ENCODE data around the gene FTO. TPM values are rescaled to one million over a fixed set of nuclear protein-coding genes. Genes with fewer than 3 reads are reported as not detected.

Gene FTO
- total and polyA plus RNA-seq, 2 of the 13 experiments (the other 11 are each of a cell fraction or from before 2014, with no cell fraction given): 41.6 to 55.8 TPM

DNA sequence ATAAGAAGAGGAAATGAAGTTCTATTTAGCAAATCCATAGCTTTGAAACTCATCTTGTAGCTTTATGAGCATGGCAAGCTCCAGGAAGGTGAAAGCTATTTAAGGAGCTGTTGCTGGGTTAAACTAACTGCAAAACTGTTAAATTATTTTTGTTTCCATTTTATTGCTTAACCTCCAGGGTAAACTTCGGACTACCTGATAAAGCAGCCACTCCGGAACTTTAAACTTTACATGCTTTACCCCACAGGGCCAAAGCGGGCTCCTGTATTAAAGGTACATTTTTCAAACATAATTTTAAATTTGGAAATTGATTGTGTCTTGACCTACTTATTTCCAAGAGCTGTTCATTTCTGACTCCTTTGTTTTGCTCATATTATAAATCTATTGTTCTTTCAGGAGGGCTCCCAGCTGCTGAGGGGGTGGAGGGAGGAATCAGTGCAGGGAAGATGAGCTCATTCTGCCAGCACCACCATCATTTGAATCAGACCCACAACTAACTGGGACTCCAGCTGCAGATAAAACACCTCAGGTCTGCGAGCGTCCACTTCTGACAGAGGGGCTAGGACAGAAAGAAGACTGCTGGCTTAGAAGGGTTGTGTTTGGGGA lies 424.8 kb downstream of the FTO start (continued):
- TF ChIP-seq GATAD2A (CRISPR knock-in tag; IDR thresholded peaks at IDR 0.05) (peak; percentile 52; the same call in 1 of the 2 replicates), ZNF607 (CRISPR knock-in tag; IDR thresholded peaks at IDR 0.05; ENCODE audit: borderline replicate concordance) (no peak), PHF21A (CRISPR knock-in tag; IDR thresholded peaks at IDR 0.05) (peak; percentile 48; the same call in 1 of the 2 replicates), ZKSCAN1 (IDR thresholded peaks at IDR 0.05; ENCODE audit: low read length) (no peak)
- TF ChIP-seq, protein P1, sequence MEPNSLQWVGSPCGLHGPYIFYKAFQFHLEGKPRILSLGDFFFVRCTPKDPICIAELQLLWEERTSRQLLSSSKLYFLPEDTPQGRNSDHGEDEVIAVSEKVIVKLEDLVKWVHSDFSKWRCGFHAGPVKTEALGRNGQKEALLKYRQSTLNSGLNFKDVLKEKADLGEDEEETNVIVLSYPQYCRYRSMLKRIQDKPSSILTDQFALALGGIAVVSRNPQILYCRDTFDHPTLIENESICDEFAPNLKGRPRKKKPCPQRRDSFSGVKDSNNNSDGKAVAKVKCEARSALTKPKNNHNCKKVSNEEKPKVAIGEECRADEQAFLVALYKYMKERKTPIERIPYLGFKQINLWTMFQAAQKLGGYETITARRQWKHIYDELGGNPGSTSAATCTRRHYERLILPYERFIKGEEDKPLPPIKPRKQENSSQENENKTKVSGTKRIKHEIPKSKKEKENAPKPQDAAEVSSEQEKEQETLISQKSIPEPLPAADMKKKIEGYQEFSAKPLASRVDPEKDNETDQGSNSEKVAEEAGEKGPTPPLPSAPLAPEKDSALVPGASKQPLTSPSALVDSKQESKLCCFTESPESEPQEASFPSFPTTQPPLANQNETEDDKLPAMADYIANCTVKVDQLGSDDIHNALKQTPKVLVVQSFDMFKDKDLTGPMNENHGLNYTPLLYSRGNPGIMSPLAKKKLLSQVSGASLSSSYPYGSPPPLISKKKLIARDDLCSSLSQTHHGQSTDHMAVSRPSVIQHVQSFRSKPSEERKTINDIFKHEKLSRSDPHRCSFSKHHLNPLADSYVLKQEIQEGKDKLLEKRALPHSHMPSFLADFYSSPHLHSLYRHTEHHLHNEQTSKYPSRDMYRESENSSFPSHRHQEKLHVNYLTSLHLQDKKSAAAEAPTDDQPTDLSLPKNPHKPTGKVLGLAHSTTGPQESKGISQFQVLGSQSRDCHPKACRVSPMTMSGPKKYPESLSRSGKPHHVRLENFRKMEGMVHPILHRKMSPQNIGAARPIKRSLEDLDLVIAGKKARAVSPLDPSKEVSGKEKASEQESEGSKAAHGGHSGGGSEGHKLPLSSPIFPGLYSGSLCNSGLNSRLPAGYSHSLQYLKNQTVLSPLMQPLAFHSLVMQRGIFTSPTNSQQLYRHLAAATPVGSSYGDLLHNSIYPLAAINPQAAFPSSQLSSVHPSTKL (CRISPR knock-in tag; IDR thresholded peaks at IDR 0.05): 0 out of 2 replicates have a peak, but pooled peaks have one; percentile 24

- no peak for FAIRE-seq
- Histone ChIP-seq H3K27ac (ENCODE audit: extremely low read length, insufficient read depth, low read length) (no peak overlapping the region), H4K20me1 (ENCODE audit: insufficient read depth, low read length) (no peaks in the 10 kb centered on the region), H2AFZ (ENCODE audit: low read length) (no peak overlapping the region), H3K79me2 (ENCODE audit: insufficient read depth, low read length) (no peaks in the 10 kb centered on the region), H3K4me2 (ENCODE audit: low read depth, low read length) (no peak overlapping the region), H3K27me3 (ENCODE audit: control insufficient read depth in 1 of 2, insufficient read depth in 2 of 2, low read length in 2 of 2) (no peaks in the 10 kb centered on the region), H3K4me1 (ENCODE audit: insufficient read depth, low read length) (peaks cover 67% of the 10 kb centered on the region), H3K9me3 (ENCODE audit: low read length) (no peaks in the 10 kb centered on the region), H3K9ac (ENCODE audit: insufficient read depth, low read depth, low read length) (no peak overlapping the region), H3K36me3 (replicated peaks in 1 of 2; ENCODE audit: control insufficient read depth in 1 of 2, insufficient read depth in 2 of 2, low read length in 2 of 2) (no peaks in the 10 kb centered on the region), H3K4me3 (replicated peaks in 1 of 3; ENCODE audit: insufficient read depth in 1 of 3, low read depth in 2 of 3, low read length in 3 of 3) (no peak overlapping the region)
- intact Hi-C loops (cut with micrococcal nuclease; ENCODE audit: unreplicated experiment): no loop called here
- no TSS peak for BruUV-seq (replicated peaks)
- no peak for ATAC-seq
- CTCF ChIA-PET (ENCODE audit: low intra/inter-chr PET ratio, low total read pairs): interaction anchor here (0.6 kb wide), 1 partner anchor 43 kb away, joined by 3 read pairs; no protein-coding TSS in a partner anchor
- POLR2A ChIA-PET: interaction anchor here (1.3 to 1.8 kb wide), 3 partner anchors 31 to 46 kb away, joined by 3 to 5 read pairs (median 3); no protein-coding TSS in a partner anchor
- in situ Hi-C loops (cut with HindIII; ENCODE audit: extremely low pct_ligation_motif_present, low pct_unique_long_range_greater_than_20kb): no loop called here
- no peak for DNase-seq (ENCODE audit: low spot score)
- TF ChIP-seq PHF20 (CRISPR knock-in tag; IDR thresholded peaks at IDR 0.05): no peak
- TF ChIP-seq, protein P2, sequence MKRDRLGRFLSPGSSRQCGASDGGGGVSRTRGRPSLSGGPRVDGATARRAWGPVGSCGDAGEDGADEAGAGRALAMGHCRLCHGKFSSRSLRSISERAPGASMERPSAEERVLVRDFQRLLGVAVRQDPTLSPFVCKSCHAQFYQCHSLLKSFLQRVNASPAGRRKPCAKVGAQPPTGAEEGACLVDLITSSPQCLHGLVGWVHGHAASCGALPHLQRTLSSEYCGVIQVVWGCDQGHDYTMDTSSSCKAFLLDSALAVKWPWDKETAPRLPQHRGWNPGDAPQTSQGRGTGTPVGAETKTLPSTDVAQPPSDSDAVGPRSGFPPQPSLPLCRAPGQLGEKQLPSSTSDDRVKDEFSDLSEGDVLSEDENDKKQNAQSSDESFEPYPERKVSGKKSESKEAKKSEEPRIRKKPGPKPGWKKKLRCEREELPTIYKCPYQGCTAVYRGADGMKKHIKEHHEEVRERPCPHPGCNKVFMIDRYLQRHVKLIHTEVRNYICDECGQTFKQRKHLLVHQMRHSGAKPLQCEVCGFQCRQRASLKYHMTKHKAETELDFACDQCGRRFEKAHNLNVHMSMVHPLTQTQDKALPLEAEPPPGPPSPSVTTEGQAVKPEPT (CRISPR knock-in tag; IDR thresholded peaks at IDR 0.05; ENCODE audit: low read depth): no peak
- peak; percentile 69 for TF ChIP-seq SRSF9 (IDR thresholded peaks at IDR 0.05; ENCODE audit: borderline replicate concordance, insufficient read depth, low read depth, low read length, poor library complexity, severe bottlenecking)
- 0 out of 2 replicates have a peak, but pooled peaks have one; percentile 78 for TF ChIP-seq U2AF2 (IDR thresholded peaks at IDR 0.05; ENCODE audit: low read depth, low read length)
- no peak for TF ChIP-seq STAT5B (CRISPR knock-in tag; IDR thresholded peaks at IDR 0.05)
These were observed 425.9 kb downstream of the FTO start for GRCh38 chr16:54129810-54130209.
